HG02759 (cell line): ENCODE measurements around the gene HIBCH.
"Not testable (repeated sequence)": the region's sequence is repeated elsewhere in the genome, so short reads cannot be mapped to it uniquely, and the experiment has no call there.

Source experiments
- ATAC-seq: cut with Tn5 transposase; IDR thresholded peaks from one replicate; pipeline ENCODE4 v1.9.1; 2021; ENCODE audit warnings: mild to moderate bottlenecking, moderate library complexity; ENCODE audit not compliant: unreplicated experiment

Gene HIBCH, protein sequence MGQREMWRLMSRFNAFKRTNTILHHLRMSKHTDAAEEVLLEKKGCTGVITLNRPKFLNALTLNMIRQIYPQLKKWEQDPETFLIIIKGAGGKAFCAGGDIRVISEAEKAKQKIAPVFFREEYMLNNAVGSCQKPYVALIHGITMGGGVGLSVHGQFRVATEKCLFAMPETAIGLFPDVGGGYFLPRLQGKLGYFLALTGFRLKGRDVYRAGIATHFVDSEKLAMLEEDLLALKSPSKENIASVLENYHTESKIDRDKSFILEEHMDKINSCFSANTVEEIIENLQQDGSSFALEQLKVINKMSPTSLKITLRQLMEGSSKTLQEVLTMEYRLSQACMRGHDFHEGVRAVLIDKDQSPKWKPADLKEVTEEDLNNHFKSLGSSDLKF

DNA sequence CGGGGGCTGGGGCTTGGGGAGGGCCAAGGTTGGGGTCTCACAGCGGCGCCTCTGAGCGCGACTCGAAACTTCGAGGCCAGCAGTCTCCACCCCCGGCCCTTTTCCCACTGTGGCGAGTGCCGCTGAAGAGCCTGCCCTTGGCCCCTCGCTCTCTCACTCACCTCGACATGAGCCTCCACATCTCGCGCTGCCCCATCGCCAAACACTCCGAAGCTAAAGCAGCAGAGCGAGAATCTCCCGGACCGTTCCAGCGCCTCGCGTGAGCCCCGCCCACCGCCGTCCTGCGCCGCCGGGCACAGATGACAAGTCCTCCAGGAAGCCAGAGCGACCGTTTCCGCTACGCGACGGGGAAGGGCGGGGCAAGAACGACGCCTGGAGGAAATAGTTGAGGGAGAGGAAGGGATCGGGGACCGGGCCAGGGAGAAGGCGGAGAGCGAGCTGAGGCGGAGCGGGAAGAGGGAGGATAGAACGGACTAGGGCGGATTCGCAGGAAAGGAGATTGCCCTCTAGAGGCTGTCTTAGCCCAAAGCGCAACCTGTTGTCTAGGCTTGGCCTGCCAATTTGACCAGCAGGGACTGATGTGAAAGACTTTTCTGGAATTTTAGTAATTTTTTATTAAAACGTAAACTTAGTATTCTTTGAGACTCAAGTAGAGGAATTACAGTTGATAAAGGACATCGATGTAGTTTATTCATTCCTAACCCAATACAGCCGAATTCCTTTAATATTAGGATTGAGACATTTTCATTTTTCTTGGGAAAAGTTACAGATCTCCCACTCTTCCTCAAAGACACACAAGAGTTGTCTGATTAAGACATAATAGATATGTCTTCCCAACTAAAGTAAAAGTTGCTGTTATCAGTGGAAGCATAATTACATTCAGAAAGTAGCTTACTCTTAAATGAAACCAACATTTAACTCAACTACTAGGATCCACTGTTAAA is at the start of gene HIBCH:
TSS of gene HIBCH (minus strand) at position 272 of the 944 bp plus-strand sequence. CDS start at position 196, 76 bp downstream.
- ATAC-seq = peak; percentile 96

- no peak for ATAC-seq
Measured at GRCh38 chr2:190367091-190367490, 47.5 kb upstream of the HIBCH start.

GRCh38 chr2:190366248-190366753 is 46.7 kb upstream of the HIBCH start:
- ATAC-seq = no peak

GRCh38 chr2:190365499-190366204 is 46.0 kb upstream of the HIBCH start:
- no peak for ATAC-seq

GRCh38 chr2:190362894-190363293 is 43.3 kb upstream of the HIBCH start:
- no peak for ATAC-seq

- ATAC-seq = no peak
Measured at GRCh38 chr2:190361572-190361971, 41.9 kb upstream of the HIBCH start.

DNA sequence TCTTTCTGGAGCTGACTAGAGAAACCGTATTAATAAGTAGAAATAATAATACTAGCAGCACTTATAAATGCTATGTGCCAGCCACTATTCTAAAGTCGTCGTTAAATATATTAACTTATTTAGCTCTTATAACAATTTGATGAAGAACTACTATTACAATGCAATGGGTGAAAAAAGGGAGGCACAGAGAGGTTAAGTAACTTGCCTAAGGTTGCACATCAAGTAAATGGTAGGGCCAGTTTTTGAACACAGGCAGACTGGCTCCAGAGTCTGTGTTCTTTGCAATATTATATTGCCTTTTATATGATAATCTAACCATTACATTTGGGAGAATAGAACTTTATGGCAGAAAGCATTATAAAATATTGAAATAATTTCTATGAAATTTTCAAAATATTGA is 41.3 kb upstream of the HIBCH start:
- no peak for ATAC-seq

GRCh38 chr2:190360561-190360960 is 40.9 kb upstream of the HIBCH start:
- ATAC-seq = no peak

DNA sequence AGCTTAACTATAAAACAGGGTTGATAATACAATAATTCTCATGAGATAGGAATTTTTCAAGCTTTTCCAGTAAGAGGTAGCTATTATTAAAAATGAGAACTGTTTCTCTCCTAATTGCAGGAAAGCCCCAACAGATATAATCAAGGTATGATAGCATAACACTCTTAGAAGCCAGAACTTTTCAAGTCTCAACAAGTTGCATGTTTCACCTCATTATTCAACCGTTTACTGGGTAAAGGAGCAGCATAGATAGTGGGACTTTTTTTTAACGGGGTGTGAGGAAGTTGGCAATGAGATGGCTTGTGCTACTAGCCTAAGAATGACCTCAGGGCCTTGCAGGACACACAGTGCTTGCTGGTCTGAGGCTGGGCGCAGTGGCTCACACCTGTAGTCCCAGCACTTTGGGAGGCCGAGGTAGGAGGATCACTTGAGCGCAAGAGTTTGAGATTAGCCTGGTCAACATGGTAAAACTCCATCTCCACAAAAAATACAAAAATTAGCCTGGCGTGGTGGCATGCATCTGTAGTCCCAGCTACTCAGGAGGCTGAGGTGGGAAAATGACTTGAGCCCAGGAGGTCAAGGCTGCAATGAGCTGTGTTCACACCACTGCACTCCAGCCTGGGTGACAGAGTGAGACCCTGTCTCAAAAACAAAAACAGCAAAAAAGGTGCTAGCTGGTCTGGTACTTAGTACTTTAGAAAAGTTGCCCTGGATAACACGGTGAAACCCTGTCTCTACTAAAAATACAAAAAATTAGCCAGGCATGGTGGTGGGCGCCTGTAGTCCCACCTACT is 39.2 kb upstream of the HIBCH start:
- ATAC-seq = not testable (repeated sequence)

DNA sequence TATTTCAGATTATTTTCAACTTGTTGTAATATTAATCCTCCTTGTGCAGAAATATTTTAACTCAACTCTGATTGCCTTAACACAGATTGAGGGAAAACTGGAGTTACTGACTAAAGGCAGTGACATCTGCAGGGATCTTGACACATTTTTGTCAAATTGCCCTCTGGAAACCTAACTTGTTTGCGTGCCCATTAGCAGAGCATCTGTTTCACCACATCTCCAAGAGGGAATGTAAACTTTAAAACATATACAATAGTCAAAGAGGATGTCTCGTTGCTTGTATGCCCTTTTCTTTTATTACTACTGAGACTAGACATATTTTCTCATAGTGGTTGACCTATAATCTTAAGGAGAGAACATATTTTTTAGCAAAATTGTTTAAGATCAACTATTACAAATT is 38.0 kb upstream of the HIBCH start:
- ATAC-seq = no peak

GRCh38 chr2:190355968-190356644 is 36.5 kb upstream of the HIBCH start:
- ATAC-seq = no peak

GRCh38 chr2:190354003-190354690 is 34.5 kb upstream of the HIBCH start:
- ATAC-seq = no peak

DNA sequence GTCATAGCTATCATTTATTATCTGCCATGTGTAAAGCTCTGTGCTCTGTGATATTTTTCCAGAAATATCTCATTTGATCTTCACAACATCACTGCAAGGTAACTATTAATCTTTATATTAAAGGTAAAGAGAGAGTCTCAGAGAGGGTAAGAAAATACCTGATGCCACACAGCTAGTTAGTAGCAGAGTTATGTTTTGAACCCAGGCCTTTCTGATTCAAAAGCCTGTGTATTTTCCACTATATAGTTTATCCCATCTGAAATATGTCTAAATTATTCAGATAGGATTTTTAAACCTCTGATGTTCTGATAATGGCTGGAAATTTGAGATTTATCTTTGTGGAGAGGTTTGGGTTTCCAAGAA is 33.9 kb upstream of the HIBCH start:
- no peak for ATAC-seq

DNA sequence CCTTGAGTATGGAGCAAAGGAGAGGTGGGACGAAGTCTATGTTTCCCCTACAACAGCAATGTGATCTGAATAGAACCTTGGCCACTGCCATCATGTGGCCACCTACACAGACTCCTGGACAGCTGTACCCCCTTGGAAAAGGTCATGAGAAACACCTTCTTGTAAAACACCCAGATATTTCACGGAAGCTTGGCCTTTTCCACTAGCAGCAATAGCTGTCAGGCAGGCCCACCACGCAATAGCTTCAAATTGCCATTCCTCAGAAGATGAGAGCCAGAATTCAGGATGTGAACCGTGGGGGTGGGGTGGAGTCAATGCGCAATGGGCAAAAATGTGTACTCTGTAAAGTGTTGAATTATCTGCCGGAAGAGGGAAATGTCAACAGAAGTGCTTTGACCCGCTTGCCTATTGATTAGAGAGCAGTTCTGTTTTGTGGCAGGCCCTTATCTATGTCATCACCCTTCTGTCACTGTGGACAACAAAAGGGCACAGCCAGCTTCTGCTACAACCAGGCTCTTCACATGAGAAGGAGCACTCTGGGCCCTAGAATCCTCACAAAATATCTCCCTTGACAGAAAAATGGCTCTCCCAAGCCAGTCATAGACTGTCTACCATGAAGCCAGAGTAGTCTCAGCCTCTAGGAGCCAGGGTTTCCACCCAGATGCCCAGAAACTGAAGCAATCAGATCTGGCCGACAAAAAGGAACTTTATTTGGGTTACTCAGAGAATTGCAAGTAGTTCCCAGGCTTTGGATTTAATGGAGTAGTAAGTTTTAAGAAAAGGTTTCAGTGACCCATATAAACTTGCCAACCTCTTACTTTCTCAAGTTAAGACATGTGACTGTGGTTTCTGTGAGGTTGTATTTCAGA is 33.3 kb upstream of the HIBCH start:
- no peak for ATAC-seq

GRCh38 chr2:190351955-190352354 is 32.3 kb upstream of the HIBCH start:
- no peak for ATAC-seq

DNA sequence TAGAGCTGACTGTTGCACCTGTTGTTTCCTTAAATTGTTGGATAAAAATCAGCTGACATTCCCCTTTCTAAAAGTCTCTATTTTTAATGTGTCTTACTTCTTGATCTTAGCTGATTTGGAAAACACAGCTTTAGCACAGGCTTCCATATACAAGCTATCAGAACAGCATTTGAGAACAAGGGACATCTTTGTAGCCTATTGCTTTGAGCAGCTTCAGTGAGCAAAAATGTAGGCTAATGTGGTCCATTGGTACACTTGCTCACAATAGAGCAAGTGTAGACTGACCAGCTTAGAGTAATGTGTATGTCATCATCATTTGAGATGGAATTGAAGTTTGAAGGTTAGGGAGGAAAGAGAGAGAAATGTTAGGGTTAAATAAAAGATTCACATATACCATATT is 30.7 kb upstream of the HIBCH start:
- ATAC-seq = no peak

DNA sequence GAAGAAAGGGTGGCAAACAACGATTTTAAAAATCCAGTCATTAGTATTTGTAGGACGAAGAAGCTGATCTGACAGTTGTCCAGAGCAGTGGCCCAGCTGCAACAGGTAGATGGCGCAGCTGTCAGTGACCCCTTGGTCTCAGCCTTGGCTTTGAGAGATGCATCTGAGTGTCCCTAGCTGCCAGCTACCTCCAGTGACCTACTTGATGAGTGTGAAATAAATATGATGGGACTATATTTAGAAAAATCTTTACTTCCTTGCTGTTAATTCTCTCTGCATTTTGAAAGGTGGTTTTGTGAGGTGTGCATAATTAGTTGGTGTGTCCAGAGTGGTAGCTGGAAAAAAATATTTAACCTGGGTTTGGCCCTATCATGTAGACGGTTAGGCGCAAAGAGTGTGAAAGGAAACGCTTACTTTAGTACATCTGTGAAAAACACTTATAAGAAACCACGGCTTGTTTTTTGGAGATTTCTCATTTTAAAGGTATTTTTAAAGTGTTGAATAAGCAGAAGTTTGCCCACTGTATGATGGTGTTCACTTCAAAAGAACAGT is 24.7 kb upstream of the HIBCH start:
- ATAC-seq = peak; percentile 68
